Effector memory CD4-positive, alpha-beta T cell (primary cell): Measurements from ENCODE around the gene ABCG1.
A peak's percentile ranks its signal among the peaks of the same experiment; 100 is the strongest.

Source experiments
- DNase-seq, 3 donors: peaks; one replicate each; pipeline ENCODE4 v3.0.0-alpha.2; 2020
- H3K27ac ChIP-seq: 2 replicates; pipeline ENCODE4 v1.7.0; 2013; ENCODE audit warnings: mild to moderate bottlenecking, low read length, moderate library complexity; ENCODE audit not compliant: insufficient read depth, poor library complexity, severe bottlenecking
- H3K27me3 ChIP-seq: replicated peaks from 2 replicates; pipeline ENCODE4 v1.7.0; 2013; ENCODE audit warnings: mild to moderate bottlenecking, low read length; ENCODE audit not compliant: insufficient read depth, control insufficient read depth, poor library complexity, severe bottlenecking
- H3K36me3 ChIP-seq: 2 replicates; pipeline ENCODE4 v1.7.0; 2013; ENCODE audit warnings: mild to moderate bottlenecking, low read length, moderate library complexity; ENCODE audit not compliant: control insufficient read depth, insufficient read depth
- H3K4me1 ChIP-seq: 2 replicates; pipeline ENCODE4 v1.7.0; 2013; ENCODE audit warnings: low read length, mild to moderate bottlenecking; ENCODE audit not compliant: control insufficient read depth, insufficient read depth, poor library complexity, severe bottlenecking
- H3K4me3 ChIP-seq: 2 replicates; pipeline ENCODE4 v1.7.0; 2013; ENCODE audit warnings: low read length, low read depth, mild to moderate bottlenecking; ENCODE audit not compliant: insufficient read depth, poor library complexity, severe bottlenecking
- H3K9me3 ChIP-seq: 2 replicates; pipeline ENCODE4 v1.7.0; 2013; ENCODE audit warnings: mild to moderate bottlenecking, low read length, moderate library complexity; ENCODE audit not compliant: control insufficient read depth

ABCG1 gene

DNA sequence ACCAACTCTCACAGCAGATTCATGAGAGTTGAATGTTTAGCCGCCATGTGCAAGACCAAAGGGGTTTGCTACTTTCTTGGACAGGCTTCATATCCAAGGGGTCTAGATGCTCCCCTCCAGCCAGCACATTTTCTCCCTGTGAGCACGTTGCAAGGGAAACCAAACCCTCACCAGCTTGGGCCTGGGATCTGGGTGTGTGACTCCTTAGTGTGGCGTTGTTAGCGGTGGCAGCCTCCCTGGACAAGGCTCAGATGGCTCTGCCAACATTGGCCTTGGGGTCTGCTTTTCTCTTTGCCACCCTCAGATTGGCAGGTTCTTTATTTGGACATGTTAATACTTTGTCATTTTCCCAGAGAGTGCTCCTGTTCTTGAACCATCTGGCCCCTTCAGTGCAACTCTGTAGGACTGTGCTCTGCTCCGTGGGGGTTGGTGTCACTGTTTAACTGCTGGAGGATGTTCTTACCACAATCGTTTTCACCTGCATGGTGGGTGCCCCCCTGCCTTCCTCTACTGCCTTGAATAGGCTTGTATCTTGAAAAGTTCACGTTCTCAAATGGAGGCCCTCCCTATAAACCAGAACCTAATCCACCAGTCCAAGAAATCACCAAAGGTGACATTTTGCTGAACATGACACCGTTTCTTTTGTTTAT lies 13.4 kb downstream of the ABCG1 start:
- peak overlapping the region; percentile 97 for H3K27ac ChIP-seq
- no peaks in the 10 kb centered on the region for H3K27me3 ChIP-seq
- H3K4me3 ChIP-seq = no peak overlapping the region
- no peaks in the 10 kb centered on the region for H3K9me3 ChIP-seq
- H3K4me1 ChIP-seq = peaks cover 74% of the 10 kb centered on the region
- DNase-seq = no peak
- H3K36me3 ChIP-seq = no peaks in the 10 kb centered on the region

DNA sequence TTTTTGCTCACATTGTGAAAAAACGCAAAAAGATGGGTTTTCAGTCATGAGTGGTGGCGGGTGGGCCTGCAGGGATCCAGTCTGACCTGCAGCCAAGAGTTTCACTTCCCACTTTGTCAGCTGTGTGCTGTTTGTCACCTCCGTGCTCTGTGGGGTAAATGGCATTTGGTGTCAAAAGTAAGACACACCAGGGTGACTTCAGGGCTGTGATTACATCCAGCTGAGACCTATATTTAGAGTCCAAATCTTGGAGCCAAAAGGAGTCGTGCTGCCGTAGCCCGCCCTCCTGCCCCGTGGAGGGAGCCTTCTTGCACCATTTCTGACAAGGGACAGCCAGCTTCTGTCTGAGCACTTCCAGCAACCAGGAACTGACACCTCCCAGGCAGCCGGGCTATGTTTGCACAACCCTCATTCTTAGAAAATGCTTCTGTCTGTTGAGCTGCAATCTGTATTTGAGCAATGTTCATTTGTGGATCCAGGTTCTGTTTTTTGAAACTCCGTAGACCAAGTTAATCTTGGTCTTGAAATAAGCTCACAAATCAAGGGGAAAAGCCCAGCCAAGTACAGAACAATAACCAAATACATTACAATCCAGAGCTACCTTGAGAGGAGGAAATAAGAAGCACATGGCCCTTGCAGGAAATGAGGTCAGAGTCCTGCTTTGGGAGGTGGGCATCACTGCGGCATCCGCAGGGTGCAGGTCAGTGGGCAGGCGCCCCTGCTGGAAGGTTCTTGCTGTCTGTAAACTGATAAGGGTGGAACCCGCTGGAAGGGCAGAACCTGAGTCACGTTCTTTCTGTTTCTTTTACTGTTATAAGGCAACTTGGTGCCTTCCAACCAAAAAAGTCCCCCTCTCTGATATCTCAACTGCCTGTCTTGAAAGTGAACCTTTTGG lies 14.4 kb downstream of the ABCG1 start:
- Histone ChIP-seq H3K27me3 (no peaks in the 10 kb centered on the region), H3K27ac (peak overlapping the region; percentile 97), H3K4me3 (peak overlapping the region; percentile 46), H3K36me3 (no peaks in the 10 kb centered on the region), H3K9me3 (no peaks in the 10 kb centered on the region), H3K4me1 (peaks cover 80% of the 10 kb centered on the region)
- DNase-seq = peak; percentile 80 to 88 (median 85)

DNA sequence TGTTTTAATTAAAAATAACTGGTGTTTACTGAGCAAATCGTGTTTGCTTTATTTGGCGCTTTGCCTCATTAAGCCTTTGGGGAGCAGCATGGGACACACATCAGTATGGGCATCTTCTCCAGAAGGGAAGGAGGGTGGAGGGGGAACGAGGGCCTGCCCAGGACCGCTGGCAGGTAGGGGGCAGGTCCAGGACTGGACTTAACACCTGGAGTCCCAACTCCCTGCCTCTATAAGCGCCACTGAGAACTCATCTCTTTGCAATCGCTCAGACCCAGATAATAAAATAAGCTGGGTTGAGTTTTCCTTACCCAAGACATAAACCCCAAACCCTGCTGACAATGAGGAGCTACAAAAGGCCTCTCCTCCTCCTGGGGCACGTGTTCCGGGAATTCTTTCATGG lies 15.1 kb downstream of the ABCG1 start:
- Histone ChIP-seq H3K27me3 (no peaks in the 10 kb centered on the region), H3K27ac (peak overlapping the region; percentile 97), H3K36me3 (no peaks in the 10 kb centered on the region), H3K4me3 (peak overlapping the region; percentile 46), H3K9me3 (no peaks in the 10 kb centered on the region), H3K4me1 (peaks cover 79% of the 10 kb centered on the region)
- DNase-seq = no peak

GRCh38 chr21:42234464-42235241 lies 15.7 kb downstream of the ABCG1 start:
- DNase-seq = peak; percentile 80 to 81 (median 80)
- no peaks in the 10 kb centered on the region for H3K9me3 ChIP-seq
- H3K27me3 ChIP-seq = no peaks in the 10 kb centered on the region
- peak overlapping the region; percentile 46 for H3K4me3 ChIP-seq
- peaks cover 84% of the 10 kb centered on the region for H3K4me1 ChIP-seq
- peak overlapping the region; percentile 97 for H3K27ac ChIP-seq
- no peaks in the 10 kb centered on the region for H3K36me3 ChIP-seq

- Histone ChIP-seq H3K4me1 (peaks cover 82% of the 10 kb centered on the region), H3K4me3 (no peak overlapping the region), H3K27ac (peak overlapping the region; percentile 97), H3K9me3 (no peaks in the 10 kb centered on the region), H3K27me3 (no peaks in the 10 kb centered on the region), H3K36me3 (no peaks in the 10 kb centered on the region)
- no peak for DNase-seq
Measured at GRCh38 chr21:42235593-42235992, 16.7 kb downstream of the ABCG1 start.

GRCh38 chr21:42236014-42236413 lies 17.1 kb downstream of the ABCG1 start:
- H3K9me3 ChIP-seq = no peaks in the 10 kb centered on the region
- no peak for DNase-seq
- H3K4me1 ChIP-seq = peaks cover 82% of the 10 kb centered on the region
- peak overlapping the region; percentile 97 for H3K27ac ChIP-seq
- no peaks in the 10 kb centered on the region for H3K36me3 ChIP-seq
- no peaks in the 10 kb centered on the region for H3K27me3 ChIP-seq
- H3K4me3 ChIP-seq = peak overlapping the region; percentile 19

DNA sequence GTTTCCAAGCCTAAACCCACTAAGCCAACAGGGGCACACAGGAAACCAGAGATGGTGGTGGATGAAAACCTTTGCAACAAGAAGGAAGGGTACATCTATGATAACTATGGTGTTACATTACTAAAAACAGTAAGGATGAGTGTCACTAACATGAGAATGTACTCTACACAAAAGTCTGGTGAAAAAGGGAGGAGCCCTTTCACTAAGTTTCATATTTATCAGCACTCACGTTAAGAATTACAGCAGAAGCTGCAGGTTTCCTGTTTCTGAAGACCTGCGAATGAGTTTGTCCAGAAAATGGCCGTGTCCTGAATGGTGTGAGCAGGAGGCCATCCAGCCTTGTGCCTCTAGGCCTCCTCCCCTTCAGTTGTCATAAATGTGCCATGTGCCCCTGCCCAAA lies 17.8 kb downstream of the ABCG1 start:
- no peaks in the 10 kb centered on the region for H3K9me3 ChIP-seq
- DNase-seq = no peak
- peaks cover 77% of the 10 kb centered on the region for H3K4me1 ChIP-seq
- no peaks in the 10 kb centered on the region for H3K27me3 ChIP-seq
- H3K4me3 ChIP-seq = peak overlapping the region; percentile 19
- no peaks in the 10 kb centered on the region for H3K36me3 ChIP-seq
- H3K27ac ChIP-seq = peak overlapping the region; percentile 97

- peak overlapping the region; percentile 97 for H3K27ac ChIP-seq
Measured at GRCh38 chr21:42237161-42237560, 18.2 kb downstream of the ABCG1 start.

DNA sequence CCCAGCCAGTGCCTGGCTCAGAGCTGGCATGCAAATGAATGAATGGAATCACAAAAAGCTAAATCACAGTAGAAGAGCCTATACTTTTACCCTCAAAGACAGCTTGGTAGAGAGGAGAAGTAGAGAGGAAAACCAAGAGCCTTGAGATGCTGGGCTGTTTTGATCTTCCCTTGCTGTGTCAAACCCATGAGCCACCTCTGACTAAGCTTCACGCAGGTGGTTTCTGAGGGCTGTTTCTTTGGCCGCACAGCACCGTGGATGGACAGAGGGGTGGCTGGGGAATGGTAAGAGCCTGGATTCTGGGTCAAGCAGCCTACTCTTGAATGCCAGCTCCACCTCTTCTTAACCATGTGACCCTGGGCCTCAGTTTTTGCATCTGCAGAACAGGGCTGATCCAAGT lies 18.6 kb downstream of the ABCG1 start:
- Histone ChIP-seq H3K27ac (peak overlapping the region; percentile 97), H3K27me3 (no peaks in the 10 kb centered on the region), H3K36me3 (no peaks in the 10 kb centered on the region), H3K4me1 (peaks cover 68% of the 10 kb centered on the region), H3K9me3 (no peaks in the 10 kb centered on the region), H3K4me3 (peak overlapping the region; percentile 15)
- peak in 2 of 3 donors; percentile 39 to 40 for DNase-seq

More at GRCh38 chr21:42237161-42237560, 18.2 kb downstream of the ABCG1 start:
- no peak for DNase-seq
- H3K36me3 ChIP-seq = no peaks in the 10 kb centered on the region
- H3K27me3 ChIP-seq = no peaks in the 10 kb centered on the region
- no peak overlapping the region for H3K4me3 ChIP-seq
- peaks cover 72% of the 10 kb centered on the region for H3K4me1 ChIP-seq
- H3K9me3 ChIP-seq = no peaks in the 10 kb centered on the region
